ENCODE measurements around the gene ZNF664.

Gene ZNF664

GRCh38 chr12:124013073-124013472 is 40.1 kb downstream of the ZNF664 start:
- TF ChIP-seq CTCF (conservative IDR thresholded peaks at IDR 0.05) = no peak
- TF ChIP-seq ZFX (IDR thresholded peaks at IDR 0.05) = no peak

GRCh38 chr12:124015494-124016461 is 42.8 kb downstream of the ZNF664 start:
- no peak for TF ChIP-seq CTCF (conservative IDR thresholded peaks at IDR 0.05)
- no peak for TF ChIP-seq ZFX (IDR thresholded peaks at IDR 0.05)
- H3K27ac ChIP-seq = no peak overlapping the region

More at GRCh38 chr12:124013073-124013472, 40.1 kb downstream of the ZNF664 start:
- H3K27ac ChIP-seq = no peak overlapping the region

- H3K27ac ChIP-seq = no peak overlapping the region
- TF ChIP-seq CTCF (conservative IDR thresholded peaks at IDR 0.05) (no peak), ZFX (IDR thresholded peaks at IDR 0.05) (no peak)
Measured at GRCh38 chr12:124017064-124017463, 44.0 kb downstream of the ZNF664 start.

- no peak for TF ChIP-seq ZFX (IDR thresholded peaks at IDR 0.05)
- TF ChIP-seq CTCF (conservative IDR thresholded peaks at IDR 0.05) = no peak
- H3K27ac ChIP-seq = no peak overlapping the region
Measured at GRCh38 chr12:124018539-124018938, 45.5 kb downstream of the ZNF664 start.

GRCh38 chr12:124019115-124019514 is 46.1 kb downstream of the ZNF664 start:
- TF ChIP-seq CTCF (conservative IDR thresholded peaks at IDR 0.05) (no peak), ZFX (IDR thresholded peaks at IDR 0.05) (no peak)
- no peak overlapping the region for H3K27ac ChIP-seq

- H3K27ac ChIP-seq = no peak overlapping the region
- TF ChIP-seq ZFX (IDR thresholded peaks at IDR 0.05) (no peak), CTCF (conservative IDR thresholded peaks at IDR 0.05) (no peak)
Measured at GRCh38 chr12:124020514-124020949, 47.5 kb downstream of the ZNF664 start.

- TF ChIP-seq CTCF (conservative IDR thresholded peaks at IDR 0.05) = no peak
- TF ChIP-seq ZFX (IDR thresholded peaks at IDR 0.05) = no peak
Measured at GRCh38 chr12:124021007-124021406, 48.0 kb downstream of the ZNF664 start.

More at GRCh38 chr12:124021007-124021406, 48.0 kb downstream of the ZNF664 start:
- no peak overlapping the region for H3K27ac ChIP-seq

All from C4-2B (cell line).